ENCODE results near the gene NOLC1.

GRCh38 chr10:102184606-102185005, 32.4 kb downstream of the NOLC1 start:
- TF ChIP-seq POLR2AphosphoS5 (IDR thresholded peaks at IDR 0.05; ENCODE audit: borderline replicate concordance, low read depth, low read length) (no peak), EZH2 (IDR thresholded peaks at IDR 0.05) (no peak)
